NCI-H128 (cell line): ENCODE data around the gene ZNF358.
"Not testable (repeated sequence)": the region's sequence is repeated elsewhere in the genome, so short reads cannot be mapped to it uniquely, and the experiment has no call there.

Experiments
- DNase-seq: peaks from one replicate; lab custom pipeline; 2025; ENCODE audit not compliant: unreplicated experiment; lab: John Stamatoyannopoulos, UW

The ZNF358 gene

GRCh38 chr19:7535047-7535997, 19.4 kb downstream of the ZNF358 start, which contains the start of gene PNPLA6:
Gene PNPLA6 (plus strand): TSS chr19:7535717. CDS start chr19:7535789, 72 bp downstream.
- DNase-seq: peak; percentile 84

- DNase-seq: no peak
These were observed 20.2 kb downstream of the ZNF358 start for GRCh38 chr19:7535998-7536695.

GRCh38 chr19:7538990-7539389, 23.1 kb downstream of the ZNF358 start:
- not testable (repeated sequence) for DNase-seq

GRCh38 chr19:7539827-7540425, 24.0 kb downstream of the ZNF358 start:
- no peak for DNase-seq

- DNase-seq: no peak
These were observed 25.0 kb downstream of the ZNF358 start for GRCh38 chr19:7540761-7541474.

GRCh38 chr19:7541475-7541824, 25.5 kb downstream of the ZNF358 start:
- no peak for DNase-seq

- DNase-seq: no peak
These were observed 26.0 kb downstream of the ZNF358 start for GRCh38 chr19:7541828-7542443.

GRCh38 chr19:7542556-7543348, 26.8 kb downstream of the ZNF358 start:
- no peak for DNase-seq

GRCh38 chr19:7544626-7545025, 28.7 kb downstream of the ZNF358 start:
- no peak for DNase-seq

GRCh38 chr19:7545300-7545699, 29.4 kb downstream of the ZNF358 start:
- no peak for DNase-seq

- no peak for DNase-seq
These were observed 30.0 kb downstream of the ZNF358 start for GRCh38 chr19:7545904-7546303.

- DNase-seq: no peak
These were observed 31.3 kb downstream of the ZNF358 start for GRCh38 chr19:7547159-7547558.

GRCh38 chr19:7549429-7550148, 33.7 kb downstream of the ZNF358 start:
- no peak for DNase-seq

- no peak for DNase-seq
These were observed 34.4 kb downstream of the ZNF358 start for GRCh38 chr19:7550169-7550770.

- no peak for DNase-seq
These were observed 35.3 kb downstream of the ZNF358 start for GRCh38 chr19:7550987-7551761.

- DNase-seq: no peak
These were observed 36.9 kb downstream of the ZNF358 start for GRCh38 chr19:7552781-7553180.

- DNase-seq: no peak
These were observed 38.7 kb downstream of the ZNF358 start for GRCh38 chr19:7554565-7554964.
